ENCODE results near the gene NAA60.
A peak's percentile ranks its signal among the peaks of the same experiment; 100 is the strongest.

NAA60 gene
- total RNA-seq = 37.1 reads per million, percentile 61 among the genes with 10 or more reads in this experiment

- DNase-seq = peak; percentile 72
Measured at GRCh38 chr16:3443108-3444031, at the start of gene NAA60, which contains the start of gene ZNF597. TSS of gene NAA60 (plus strand) at chr16:3443680. CDS start at chr16:3476228, 32,548 bp downstream. TSS of gene ZNF597 (minus strand) at chr16:3443504. CDS start at chr16:3443153, 351 bp downstream.

- DNase-seq = no peak
Measured at GRCh38 chr16:3400446-3400778, 43.1 kb upstream of the NAA60 start.

GRCh38 chr16:3400779-3401688, 42.4 kb upstream of the NAA60 start, which contains the start of the genes ZNF174 and ZSCAN32:
TSS of gene ZNF174 (plus strand) at chr16:3401215. CDS start at chr16:3402005, 790 bp downstream.
TSS of gene ZSCAN32 (minus strand) at chr16:3401004. CDS start at chr16:3397557, 3,447 bp downstream.
- peak; percentile 98 for DNase-seq

- DNase-seq = no peak
Measured at GRCh38 chr16:3401719-3402397, 41.6 kb upstream of the NAA60 start.

- DNase-seq = no peak
Measured at GRCh38 chr16:3408561-3409197, 34.8 kb upstream of the NAA60 start.

- no peak for DNase-seq
Measured at GRCh38 chr16:3413730-3414379, 29.6 kb upstream of the NAA60 start.

GRCh38 chr16:3431779-3432219, 11.7 kb upstream of the NAA60 start:
- DNase-seq = no peak

- no peak for DNase-seq
Measured at GRCh38 chr16:3434373-3434772, 9.1 kb upstream of the NAA60 start.

- no peak for DNase-seq
Measured at GRCh38 chr16:3439637-3440036, 3.8 kb upstream of the NAA60 start.

GRCh38 chr16:3444032-3444388, 530 bp downstream of the NAA60 start:
- DNase-seq = no peak

- DNase-seq = no peak
Measured at GRCh38 chr16:3454093-3454492, 10.6 kb downstream of the NAA60 start.

GRCh38 chr16:3454631-3455147, 11.2 kb downstream of the NAA60 start:
- no peak for DNase-seq

GRCh38 chr16:3457434-3458252, 14.2 kb downstream of the NAA60 start:
- peak; percentile 83 for DNase-seq

GRCh38 chr16:3458278-3458851, 14.9 kb downstream of the NAA60 start:
- DNase-seq = no peak

- DNase-seq = no peak
Measured at GRCh38 chr16:3458852-3459361, 15.4 kb downstream of the NAA60 start.

GRCh38 chr16:3459401-3460090, 16.1 kb downstream of the NAA60 start:
- DNase-seq = no peak

- no peak for DNase-seq
Measured at GRCh38 chr16:3460121-3460520, 16.6 kb downstream of the NAA60 start.

GRCh38 chr16:3460585-3460984, 17.1 kb downstream of the NAA60 start:
- DNase-seq = no peak

GRCh38 chr16:3461151-3461550, 17.7 kb downstream of the NAA60 start:
- peak; percentile 17 for DNase-seq
